Superior temporal gyrus (tissue), 1 donor: Measurements from ENCODE around the gene C17orf100.

Source experiments
- DNase-seq: peaks from one replicate; pipeline ENCODE4 v3.0.0-alpha.2; 2016; ENCODE audit errors: extremely low spot score

C17orf100 gene

DNA sequence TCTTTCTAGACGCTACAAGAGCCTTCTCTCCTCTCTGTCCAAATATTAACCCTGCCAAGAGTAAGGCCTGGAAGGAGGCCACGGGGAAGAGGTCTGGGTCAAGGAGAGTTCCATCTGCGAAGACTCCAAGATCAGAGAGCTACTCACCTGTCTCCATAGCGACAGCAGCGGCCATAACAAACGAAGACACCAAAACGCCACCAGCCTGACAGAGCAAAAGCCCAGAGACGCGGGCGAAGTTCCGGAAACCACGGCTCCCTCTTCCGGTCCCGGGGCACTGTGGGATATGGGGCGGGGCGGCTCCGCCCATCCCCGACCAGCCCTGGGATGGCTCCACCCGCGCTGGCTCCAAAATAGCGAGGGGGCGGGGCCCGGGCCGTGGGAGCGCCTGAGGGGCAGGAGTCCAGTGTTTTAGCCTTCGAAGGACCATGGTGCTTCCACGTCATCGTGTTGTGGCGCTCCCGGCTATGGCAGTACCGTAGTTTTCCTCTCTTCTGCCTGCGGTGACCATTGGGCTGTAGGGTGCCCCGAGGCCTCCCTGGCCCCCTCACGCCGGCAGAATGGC is at the start of gene C17orf100, which contains the start of gene MED31:
Gene C17orf100 (plus strand): TSS at position 409 of the 565 bp plus-strand sequence. CDS start 152 bp downstream, at position 561.
Gene MED31 (minus strand): TSS at position 252 of the 565 bp plus-strand sequence. CDS start 77 bp downstream, at position 175.
- peak; percentile 92 for DNase-seq

DNA sequence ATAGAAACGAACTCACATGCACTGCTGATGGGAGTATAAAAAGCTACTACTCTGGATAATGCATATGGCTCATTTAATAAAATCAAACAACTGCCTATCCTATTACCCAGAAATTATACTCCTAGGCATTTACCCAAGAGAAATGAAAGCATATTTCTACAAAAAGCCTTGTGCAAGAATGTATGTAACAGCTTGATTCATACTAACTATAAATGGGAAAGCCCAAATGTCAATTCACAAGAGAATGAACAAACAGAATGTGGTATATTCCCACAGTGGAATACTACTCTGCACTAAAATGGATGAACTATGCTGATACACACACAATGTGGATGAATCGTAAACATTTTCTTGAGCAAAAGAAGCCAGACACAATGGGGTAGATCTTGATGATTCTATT is 49.4 kb upstream of the C17orf100 start:
- DNase-seq, result no peak

DNA sequence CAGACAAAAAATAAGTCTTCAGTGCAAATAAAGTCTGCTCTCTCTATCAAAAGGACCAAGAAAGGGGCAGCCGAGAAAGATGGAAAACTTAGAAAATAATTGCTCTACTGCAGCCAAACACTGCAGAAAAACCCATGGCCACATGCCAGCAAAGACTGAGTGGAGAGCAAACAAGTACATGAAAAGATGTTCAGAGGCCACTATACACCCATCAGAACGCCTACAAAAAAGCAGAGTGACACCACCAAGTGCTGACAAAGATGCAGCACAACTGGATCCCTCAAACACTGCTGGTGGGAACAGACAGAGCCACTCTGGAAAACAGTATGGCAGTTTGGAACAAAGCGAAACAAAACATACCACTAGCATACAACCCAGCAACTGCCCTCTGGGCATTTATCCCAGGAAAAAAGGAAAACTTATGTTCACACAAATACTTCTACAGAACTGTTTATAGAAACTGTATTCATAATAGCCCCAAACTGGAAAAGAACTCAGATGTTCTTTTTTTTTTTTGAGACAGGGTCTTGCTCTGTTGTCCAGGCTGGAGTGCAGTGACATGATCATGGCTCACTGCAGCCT is 47.7 kb upstream of the C17orf100 start:
- no peak for DNase-seq

DNA sequence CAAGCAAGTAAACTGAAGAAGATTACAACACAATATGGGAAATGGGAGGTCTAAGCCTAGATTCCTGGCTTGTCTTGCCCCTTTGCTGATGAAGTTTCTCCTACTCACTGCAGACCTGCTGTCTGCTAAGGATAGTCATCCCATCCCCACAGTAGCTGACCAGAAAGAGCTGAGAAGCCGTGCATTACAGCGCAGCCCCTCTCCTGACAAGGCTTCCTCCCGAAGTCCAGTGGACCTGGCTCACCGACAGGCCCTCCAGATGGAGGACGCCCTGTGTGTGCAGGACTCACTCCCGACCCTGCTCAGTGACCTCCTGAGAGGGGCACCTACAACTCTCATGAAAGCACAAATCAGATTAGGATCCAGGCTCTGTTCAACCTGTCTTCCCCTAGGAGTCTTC is 46.4 kb upstream of the C17orf100 start:
- no peak for DNase-seq

DNA sequence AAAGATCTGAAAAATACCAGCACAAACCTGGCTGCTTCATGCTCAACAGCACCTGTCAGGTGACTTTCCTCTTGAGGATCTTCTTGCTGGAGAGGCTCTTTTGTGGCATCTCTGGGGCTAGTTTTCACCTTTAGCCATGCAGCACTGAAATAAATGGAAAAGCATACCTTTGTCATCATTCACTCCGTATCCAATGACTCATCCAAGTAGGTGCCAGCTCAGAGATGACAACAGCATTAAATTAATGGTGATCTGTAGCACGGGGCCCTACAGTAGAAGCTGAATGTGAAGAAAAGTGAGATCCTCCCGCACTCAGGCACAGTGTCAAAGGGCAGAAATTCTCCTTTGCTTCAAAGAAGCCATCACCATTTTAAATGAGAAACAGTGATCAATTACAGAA is 43.2 kb upstream of the C17orf100 start:
- DNase-seq, result no peak

DNA sequence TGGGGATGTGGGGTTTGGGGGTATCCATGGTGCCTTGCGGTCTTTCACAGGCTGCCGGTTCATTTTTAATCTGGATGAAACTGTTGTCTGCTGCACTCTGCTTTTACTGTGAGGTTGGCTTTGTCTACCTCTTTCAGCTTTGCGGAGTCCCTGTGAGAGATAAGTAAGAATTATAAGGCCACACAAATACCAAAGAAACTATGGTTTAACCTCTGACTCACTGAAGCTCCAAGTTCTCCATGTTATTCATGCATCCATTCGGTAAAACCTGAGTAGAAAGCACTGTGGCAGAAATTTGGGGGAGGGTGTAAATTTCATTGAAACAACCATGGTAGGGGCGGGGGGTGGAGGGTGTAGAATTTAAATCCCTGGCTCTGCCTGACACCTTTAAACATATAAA is 41.6 kb upstream of the C17orf100 start:
- no peak for DNase-seq

DNA sequence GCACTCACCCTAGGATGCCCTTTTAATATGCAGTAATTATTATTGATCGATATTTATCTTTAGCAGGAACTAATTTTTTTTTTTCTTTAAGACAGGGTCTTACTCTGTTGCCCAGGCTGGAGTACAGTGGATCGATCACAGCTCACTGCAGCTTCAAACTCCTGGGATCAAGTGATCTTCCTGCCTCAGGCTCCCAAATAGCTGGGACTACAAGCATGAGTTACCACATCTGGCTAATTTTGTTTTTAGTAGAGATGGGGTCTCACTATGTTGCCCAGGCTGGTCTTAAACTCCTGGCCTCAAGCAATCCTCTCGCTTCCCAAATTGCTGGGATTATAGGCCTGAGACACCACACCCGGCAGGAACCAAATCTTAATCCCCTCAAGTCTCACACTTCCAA is 40.3 kb upstream of the C17orf100 start:
- DNase-seq, result no peak

DNA sequence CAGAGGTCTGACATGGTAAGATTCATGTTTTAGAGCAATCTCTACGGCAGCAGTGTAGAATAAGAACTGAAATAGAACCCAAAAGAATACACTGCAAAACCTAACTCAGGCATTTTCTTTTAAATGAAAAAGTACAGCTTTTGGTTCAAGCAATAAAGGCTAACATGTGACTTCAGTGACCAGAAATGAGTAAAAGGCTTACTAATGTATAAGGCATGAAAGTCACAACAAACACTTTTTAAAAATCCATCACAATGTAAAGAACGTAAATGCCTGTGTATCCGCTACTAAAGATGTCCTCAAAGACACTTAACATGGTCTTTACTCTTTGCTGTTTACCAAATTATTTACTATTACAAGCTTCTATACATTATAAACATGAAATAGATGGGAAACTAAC is 27.6 kb upstream of the C17orf100 start:
- no peak for DNase-seq

DNA sequence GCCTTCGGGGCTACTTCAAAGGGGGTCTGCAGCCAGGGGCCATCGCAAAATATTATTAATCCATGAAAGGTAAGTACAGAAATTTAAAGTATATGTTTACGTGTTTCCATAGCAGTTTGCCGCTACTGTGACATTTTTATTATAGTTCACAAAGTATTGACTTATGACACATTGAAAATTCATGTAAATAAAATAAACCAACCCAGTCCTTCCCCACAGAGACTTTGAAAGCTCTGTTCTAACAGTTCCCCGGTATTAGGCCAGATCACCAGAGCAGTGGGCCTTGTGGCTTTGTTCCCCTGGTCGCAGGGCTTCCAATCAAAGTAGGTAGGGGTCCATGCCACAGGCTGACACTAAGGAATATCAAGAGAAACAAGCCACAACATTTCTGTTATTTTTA is 24.9 kb upstream of the C17orf100 start:
- no peak for DNase-seq

DNA sequence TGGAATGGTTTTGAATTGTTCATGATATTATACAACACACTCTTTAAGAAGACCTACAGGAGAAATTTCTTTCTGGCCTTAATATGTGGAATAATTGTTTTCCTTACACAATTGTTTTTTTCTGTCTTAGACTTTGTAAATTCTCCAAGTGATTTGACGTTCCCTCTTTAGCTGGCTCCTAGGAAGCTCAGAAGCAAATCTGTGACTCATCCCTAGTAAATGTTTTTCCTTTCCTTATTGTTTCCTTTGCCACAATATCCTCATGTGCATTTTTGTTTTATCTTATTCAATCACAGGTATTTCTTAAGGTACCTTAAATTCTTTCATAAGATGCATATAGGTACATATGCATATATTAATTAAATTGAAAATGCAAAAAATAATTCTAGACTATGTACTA is 24.5 kb upstream of the C17orf100 start:
- no peak for DNase-seq

DNA sequence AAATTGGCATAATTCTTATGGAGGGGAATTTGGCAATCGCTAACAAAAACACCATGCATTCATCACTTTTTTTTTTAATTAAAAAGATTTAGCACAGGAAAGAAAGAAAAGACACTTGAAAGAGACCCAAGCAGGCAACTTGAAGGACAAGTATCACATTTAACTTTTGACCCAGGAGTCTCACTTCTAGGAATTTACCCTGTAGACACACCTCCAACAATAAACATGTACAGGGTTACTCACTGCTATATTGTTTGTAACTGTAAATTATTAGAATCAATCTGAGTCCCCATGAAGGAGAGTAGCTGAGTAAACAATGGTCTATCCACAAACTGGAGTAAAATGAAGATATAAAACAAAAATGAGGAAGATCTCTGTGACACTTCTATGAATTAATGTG is 21.2 kb upstream of the C17orf100 start:
- no peak for DNase-seq

DNA sequence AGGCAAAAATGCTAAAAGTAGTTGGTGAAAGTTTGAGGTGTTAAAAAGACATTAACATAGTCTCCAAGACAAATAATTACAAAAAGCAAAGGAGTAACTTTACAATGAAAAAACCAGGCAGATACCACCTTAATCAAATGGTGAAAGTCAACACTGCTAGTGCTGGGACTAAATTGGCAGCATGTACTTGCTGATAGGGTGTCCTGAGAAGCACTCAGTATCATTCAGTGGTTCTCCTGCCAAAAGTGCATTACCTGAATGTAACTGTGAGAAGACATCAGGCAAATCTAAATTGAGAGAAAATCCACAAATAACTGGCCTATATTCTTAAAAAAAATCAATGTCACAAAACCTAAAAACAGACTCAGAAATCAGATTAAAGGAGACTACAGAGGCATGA is 19.0 kb upstream of the C17orf100 start:
- no peak for DNase-seq

DNA sequence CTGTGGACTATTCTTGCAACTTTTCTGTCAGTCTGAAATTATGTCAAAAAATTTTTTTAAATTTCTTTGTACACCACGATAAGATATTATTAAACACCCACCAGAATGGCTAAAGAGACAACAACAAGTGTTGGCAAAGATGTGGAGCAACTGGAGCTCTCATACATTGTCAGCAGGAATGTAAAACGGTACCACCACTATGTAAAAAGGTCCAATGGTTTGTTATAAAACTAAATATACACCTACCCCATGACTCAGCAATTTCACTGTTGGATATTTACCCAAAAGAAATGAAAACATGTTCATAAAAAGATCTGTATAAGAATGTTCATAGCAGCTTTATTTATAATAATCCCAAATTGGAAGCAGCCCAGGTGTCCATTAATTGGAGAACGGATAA is 18.3 kb upstream of the C17orf100 start:
- DNase-seq, result no peak

DNA sequence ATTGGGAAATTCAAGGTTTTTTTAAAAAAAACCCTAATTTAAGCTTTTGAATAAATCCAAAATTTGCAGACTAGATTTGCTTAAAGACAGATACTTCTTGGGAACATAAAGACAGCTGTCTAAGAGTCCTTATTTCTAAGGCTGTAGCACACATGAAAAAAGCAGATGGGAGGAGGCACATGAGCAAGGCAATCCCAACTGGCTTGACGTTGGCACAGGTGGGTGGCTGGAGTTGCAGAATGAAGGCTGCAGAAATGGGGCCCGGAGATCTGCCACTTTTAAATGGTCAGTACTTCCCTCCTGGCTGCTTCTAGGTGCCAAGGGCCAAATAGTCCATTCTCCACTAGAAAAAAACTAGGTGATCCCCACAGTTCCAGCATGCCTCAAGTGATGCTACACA is 15.5 kb upstream of the C17orf100 start:
- DNase-seq, result no peak

DNA sequence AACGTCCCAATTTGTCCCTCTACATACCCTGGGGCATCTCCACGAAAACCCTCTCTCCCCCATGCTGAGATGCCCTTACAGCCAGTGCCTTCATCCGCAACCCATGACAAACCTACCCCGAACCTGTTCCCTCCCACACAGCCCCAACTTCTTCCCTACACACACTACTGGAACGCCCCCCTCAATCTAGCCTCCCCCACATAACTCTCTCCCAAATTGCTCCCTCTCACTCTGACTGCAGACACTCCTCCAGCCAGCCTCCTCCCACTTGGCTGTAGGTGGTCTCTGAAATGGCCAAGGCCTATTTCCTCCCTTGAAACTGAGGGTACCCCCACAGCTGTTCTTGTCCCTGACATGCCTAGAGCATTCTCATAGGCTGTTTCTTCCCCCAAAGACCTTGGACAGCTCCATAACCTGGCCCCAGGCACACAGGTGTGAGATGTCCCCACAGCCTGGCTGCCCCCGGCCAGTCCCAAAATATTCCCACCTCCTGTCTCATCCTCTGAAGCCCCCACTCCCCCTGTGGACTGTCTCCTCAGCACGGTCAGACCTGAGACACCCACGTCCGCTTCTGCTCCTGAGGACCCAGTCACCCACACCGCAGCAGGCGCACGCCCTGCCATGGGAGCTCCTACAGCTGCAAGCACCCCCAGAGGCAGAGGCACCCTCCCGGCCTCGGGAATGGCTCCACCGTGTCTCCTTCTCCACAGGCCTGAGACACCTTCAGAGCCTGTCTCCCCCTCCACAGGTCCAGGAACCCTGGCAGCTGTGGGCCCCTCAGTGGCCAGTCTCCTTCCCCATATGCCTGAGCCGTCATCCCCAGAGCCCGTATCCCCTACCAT is 14.7 kb upstream of the C17orf100 start:
- DNase-seq, result no peak

DNA sequence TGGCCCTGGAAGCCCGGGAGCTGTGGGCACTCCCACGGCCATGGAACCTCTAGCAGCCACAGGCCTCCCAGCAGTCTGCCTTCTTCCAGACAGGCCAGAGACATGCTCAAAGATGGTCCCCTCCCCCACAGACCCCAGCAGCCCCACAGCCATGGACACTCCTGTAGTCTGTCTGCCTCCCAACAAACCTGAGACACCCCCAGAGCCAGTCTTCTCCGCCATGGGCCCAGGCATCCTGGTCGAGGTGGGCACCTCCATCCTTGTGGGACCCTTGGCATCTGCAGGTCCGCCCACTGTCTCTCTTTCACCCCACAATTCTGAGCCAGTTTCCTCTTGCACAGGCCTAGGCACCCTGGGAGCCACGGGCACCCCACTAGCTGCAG is 14.1 kb upstream of the C17orf100 start:
- DNase-seq, result no peak

DNA sequence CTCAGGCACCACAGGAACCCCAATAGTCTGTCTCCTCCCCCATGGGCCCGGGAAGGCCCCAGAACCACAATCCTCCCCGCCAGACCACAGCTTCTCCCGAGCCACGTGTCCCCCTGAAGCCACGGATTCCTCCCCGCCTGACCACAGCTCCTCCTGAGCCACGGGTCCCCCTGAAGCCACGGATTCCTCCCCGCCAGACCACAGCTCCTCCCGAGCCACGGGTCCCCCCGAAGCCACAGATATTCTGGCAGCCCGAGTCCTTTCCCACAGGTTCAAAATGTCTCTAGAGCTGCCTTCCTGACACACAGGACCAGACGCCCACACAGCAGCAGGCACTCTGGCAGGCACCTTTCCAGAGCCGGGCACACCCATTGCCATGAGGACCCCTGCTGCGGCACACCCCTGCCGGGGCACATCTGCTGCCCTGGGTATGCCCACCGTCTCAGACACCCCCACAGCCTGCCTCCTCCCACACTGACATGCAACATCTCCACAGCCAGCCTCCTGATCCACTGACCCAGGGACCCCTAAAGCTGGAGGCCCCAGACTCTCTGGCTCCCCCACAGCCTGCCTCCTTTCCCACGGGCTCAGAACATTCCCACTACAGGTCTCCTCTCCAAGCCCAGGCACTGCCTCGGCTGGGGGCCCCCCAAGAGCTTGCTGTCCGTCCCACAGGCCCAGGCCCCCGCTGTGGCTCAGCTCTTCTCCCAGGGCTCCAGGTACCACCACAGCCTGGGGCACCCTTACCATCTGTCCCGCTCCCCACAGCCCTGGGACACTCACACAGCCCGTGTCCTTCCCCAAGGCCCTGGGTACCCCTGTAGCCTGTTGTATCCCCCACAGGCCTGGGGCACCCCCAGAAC is 13.3 kb upstream of the C17orf100 start:
- DNase-seq, result no peak

DNA sequence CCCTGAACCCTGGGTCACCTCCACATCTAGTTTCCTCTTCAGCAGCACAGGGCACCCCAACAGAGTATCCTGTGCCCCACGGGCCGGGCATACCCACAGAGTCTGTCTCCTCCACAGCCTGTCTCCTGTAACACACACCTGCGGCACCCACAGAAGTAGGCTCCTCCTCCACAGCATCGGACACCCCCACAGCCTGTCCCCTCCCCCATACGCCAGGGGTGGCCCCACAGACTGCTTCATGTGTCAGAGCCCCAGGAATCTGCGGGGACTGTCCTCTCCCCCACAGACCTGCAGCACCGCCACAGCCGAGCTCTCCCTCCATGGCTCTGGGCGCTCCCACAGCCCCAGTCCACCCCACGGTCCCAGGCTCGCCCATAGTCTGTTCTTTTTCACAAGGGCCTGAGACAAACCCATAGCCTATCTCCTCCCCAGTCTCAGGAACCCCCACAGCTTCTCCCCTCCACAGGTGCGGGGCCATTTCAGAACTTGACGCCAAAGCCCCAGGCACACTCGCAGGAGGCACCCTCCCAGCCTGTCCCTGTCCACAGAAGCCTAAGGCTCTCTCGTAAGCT is 12.5 kb upstream of the C17orf100 start:
- DNase-seq, result no peak

DNA sequence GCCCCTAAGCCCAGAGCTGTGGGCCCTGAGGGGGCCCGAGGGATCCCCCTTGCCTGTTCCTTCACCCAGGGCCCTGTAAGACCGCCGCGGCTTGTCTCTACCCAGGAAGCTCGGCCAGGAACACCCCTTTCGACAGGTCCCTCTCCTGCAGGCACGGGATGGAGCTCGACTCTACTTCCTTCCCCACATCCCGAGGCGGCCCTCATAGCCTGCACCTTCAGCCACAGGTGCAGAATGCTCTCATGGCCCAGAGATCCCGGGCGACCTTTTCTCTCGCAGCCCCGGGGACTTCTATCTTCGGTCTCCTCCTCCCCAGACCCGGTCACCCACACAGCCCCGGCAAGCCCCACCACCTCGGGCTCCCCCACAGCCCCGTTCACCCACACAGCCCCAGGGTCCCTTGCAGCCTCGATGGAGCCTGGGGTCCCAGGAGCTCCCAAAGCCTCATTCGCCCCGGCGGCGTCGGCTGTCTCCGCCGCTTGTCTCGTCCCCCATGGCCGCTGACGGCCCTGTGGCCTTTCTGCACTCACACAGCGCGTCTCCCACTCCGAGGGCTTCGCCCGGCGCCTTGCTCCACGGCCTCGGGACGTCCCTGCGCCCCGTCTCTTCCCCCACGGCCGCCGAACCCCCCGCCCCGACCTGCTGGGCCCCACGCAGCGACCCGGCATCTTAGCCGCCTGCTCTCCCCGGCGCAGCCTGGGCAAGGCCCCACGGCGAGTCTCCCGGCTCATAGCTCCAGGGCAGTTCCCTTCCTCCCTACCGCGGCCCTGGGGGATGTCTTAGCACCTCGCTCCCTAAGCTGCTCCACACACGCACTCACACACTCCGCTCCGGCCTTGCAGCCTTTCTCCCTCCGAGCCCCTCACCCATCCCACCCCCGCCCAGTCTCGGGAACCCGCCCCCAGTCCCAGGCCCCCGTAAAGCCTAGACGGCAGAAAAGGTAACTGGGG is 11.7 kb upstream of the C17orf100 start:
- DNase-seq, result no peak

DNA sequence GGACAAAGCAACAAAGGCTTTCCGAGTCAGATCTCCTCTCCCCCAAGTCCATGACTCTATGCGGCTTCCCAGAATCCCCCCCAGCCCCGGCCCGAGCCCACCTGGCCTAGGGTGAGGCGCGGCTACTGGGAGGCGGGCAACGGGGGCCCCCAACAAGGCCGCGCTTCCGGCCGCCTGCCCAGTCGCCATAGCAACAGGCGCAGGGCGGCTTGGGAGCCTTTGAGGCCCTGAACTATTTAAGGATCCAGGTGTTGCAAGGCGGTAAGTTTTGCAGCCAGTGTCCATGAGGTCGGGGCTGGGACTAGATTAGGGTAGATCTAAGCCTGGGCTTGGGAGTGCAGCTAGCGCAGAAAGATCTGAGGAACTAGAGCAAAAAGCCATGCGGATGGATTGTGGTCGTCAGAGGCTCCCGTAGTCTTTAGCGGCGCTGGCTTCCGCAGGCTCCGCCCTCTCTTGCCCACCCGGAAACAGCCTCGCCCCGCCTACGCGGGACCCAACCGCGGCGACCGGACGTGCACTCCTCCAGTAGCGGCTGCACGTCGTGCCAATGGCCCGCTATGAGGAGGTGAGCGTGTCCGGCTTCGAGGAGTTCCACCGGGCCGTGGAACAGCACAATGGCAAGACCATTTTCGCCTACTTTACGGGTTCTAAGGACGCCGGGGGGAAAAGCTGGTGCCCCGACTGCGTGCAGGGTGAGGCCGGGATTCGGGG is 10.9 kb upstream of the C17orf100 start, which contains the start of the genes KIAA0753 and TXNDC17:
Gene KIAA0753 (minus strand): TSS at position 176 of the 711 bp plus-strand sequence. CDS start 5,608 bp downstream, outside the sequence.
Gene TXNDC17 (plus strand): TSS at position 525 of the 711 bp plus-strand sequence. CDS start 23 bp downstream, at position 548.
- DNase-seq, result peak; percentile 89
